GM10266 (cell line): ENCODE data around the gene SLC17A4.

Source experiments
- DNase-seq: peaks from one replicate; pipeline ENCODE4 v3.0.0; 2012; ENCODE audit errors: extremely low spot score
- TF ChIP-seq, protein P1 (sequence below): IDR thresholded peaks from 2 replicates; pipeline ENCODE4 v1.5.1; 2012; ENCODE audit warnings: mild to moderate bottlenecking, low read depth; ENCODE audit not compliant: control insufficient read depth, insufficient read depth; ENCODE audit errors: missing control alignments

SLC17A4 gene

DNA sequence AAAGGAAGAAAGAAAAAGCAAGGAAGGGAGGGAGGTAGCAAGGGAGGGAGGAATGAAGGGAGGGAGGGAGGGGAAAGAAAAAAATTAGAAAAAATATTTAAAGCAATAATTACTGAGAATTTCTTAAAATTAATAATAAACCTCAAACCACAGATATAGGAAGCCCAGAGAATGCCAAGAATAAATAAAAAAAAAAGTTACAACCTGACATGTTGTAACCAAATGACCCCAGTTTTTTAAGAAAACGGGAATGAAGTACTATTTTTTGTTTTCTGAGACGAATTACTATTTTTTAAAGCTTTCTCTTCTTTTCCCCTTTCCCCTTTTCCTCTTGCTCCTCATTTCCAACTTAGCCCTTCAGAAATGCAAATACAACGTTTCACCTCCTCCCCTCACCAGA, 60.7 kb downstream of the SLC17A4 start:
- TF ChIP-seq, protein P1, sequence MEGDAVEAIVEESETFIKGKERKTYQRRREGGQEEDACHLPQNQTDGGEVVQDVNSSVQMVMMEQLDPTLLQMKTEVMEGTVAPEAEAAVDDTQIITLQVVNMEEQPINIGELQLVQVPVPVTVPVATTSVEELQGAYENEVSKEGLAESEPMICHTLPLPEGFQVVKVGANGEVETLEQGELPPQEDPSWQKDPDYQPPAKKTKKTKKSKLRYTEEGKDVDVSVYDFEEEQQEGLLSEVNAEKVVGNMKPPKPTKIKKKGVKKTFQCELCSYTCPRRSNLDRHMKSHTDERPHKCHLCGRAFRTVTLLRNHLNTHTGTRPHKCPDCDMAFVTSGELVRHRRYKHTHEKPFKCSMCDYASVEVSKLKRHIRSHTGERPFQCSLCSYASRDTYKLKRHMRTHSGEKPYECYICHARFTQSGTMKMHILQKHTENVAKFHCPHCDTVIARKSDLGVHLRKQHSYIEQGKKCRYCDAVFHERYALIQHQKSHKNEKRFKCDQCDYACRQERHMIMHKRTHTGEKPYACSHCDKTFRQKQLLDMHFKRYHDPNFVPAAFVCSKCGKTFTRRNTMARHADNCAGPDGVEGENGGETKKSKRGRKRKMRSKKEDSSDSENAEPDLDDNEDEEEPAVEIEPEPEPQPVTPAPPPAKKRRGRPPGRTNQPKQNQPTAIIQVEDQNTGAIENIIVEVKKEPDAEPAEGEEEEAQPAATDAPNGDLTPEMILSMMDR = no peak
- no peak for DNase-seq

DNA sequence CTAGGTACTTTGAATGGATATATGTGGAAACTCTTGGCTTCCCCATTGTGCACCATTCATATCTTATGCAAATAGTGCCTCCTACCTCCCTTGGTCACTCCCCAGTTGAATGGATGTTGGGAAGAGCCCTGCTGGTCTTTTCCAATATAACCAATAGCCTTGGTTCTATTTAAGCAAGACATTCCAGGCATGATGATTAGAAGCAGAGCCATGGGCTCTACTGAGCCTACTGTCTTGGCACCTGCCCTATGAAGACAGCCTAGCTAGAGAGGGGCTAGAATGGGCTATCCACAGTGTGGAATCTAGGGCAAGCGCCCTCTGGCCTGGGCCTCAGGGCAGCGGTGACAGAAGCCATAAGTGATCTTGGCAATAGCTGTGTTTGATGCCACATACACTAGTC, 61.7 kb downstream of the SLC17A4 start:
- DNase-seq = no peak
- TF ChIP-seq, protein P1 = no peak

DNA sequence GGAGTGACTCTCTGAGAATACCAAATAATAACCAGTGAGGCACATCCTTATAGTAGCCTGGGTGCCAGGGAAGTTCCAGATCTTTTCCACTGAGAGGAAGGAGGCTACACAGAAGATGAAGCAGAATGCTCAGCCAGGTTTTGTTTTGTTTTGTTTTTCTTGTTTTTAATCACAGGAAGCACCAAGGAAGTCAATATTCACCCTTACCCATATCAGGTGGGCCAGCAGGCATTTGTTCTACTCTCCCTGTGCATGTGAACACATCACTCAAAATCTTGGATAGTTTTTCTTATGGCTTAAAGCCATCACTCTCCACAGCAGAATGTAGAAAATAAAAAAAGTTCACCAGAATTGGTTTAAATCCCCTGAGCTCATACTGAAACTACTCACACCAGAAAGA, 66.8 kb downstream of the SLC17A4 start:
- TF ChIP-seq, protein P1 = no peak
- no peak for DNase-seq

DNA sequence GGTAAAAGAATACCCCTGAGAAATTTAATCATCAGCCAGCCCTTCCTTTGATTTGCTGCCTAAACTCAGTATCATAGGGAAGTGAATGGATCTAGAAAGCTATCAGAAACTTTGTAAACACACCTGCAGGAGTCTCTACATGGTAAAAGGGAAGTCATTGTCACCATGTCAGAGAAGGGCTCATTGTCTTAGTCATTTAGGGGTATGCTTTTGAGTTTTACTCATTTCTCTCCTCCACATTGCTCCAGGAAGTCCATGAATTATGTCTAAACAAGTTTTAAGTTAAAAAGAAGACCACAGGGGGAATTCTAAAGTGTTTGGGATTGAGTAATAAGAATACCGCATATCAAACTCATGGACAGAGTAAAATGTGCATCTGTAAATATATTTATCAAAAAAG, 74.8 kb downstream of the SLC17A4 start:
- no peak for DNase-seq
- TF ChIP-seq, protein P1 = no peak

DNA sequence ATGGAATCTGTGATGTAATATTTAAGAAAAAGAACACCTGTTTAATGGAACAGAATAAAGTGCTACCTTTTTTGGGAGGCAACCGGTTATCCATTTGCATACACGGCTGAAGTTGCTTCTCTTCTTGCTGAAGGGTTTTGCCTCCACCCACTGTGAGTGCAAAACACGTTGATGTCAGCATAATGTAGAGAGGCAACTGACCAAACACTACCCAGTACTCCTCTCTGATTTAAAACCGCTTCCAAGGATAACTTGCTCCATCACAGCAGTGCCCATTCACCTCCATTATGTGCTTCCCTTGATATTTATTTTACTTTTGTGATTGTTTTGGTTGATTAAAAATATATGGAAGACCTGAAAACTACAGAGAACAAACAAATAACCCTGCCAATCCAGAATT, 75.9 kb downstream of the SLC17A4 start:
- no peak for DNase-seq
- TF ChIP-seq, protein P1 = no peak
